ENCODE data around the gene MARK3. TPM values are rescaled to one million over a fixed set of nuclear protein-coding genes. Genes with fewer than 3 reads are reported as not detected.

MARK3 gene
- total RNA-seq, 1 donor from 2014 or later: 124 TPM

DNA sequence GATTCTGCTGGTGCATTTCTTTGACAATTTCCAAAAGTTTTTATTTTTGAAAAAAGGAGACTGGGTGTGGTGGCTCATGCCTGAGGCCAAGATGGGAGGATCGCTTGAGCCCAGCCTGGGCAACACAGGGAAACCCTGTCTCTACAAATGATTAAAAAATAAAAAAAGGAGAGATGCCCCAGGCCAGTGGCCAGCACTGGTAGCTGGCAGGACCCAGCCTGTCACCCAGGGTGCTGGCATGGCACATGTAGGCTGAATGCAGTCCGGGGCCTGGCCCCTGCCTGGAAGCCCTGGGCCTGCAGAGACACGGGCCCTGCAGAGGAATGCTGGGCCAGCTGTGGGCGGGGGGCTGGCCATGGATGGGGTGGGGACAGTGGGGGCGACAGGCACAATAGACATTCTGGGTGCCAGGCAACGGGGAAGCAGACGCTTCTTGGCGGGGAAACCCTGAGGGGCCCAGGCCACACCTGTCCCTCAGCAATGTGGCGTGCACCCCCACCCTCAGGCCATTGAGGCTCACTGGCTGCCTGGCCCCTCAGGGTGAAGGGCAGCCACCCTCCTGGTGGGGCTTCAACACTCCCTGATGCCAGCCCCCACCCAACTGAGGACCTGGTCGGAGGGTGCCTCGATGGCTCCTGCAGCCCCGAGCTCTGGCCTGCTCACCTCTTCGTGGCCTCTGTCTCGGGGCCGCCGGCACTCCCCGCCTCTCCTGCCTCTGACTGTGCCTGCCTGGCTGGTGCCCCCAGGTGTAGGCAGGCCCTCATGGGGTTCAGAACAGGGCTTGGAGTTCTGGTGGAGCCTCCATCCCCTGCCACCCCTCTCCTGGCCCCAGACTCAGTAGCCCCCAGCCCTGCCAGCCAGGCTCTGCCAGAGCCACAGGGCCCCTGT is 155.8 kb downstream of the MARK3 start:
- Histone ChIP-seq H2AFZ (ENCODE audit: low read depth, low read length) (peak overlapping the region; percentile 50), H3K27me3 (ENCODE audit: insufficient read depth, low read length) (no peaks in the 10 kb centered on the region), H4K20me1 (ENCODE audit: insufficient read depth, low read length) (peaks cover 4% of the 10 kb centered on the region), H3K4me2 (ENCODE audit: low read length) (peak overlapping the region; percentile 84), H3K4me3 (ENCODE audit: insufficient read depth, low read depth, low read length) (no peak overlapping the region), H3K4me1 (ENCODE audit: insufficient read depth, low read length) (peaks cover 28% of the 10 kb centered on the region), H3K27ac (ENCODE audit: low read depth, low read length) (peak overlapping the region; percentile 74), H3K9ac (ENCODE audit: low read length) (peak overlapping the region; percentile 68), H3K36me3 (ENCODE audit: insufficient read depth, low read length) (no peaks in the 10 kb centered on the region), H3K79me2 (ENCODE audit: insufficient read depth, low read length) (no peaks in the 10 kb centered on the region), H3K9me3 (ENCODE audit: insufficient read depth, low read depth, low read length) (no peaks in the 10 kb centered on the region)
- DNase-seq (ENCODE audit: low read depth): no peak
- H3K4me1 Mint-ChIP-seq (ENCODE audit: low read depth, unreplicated experiment): peaks cover 7% of the 10 kb centered on the region
- H3K4me3 Mint-ChIP-seq (ENCODE audit: unreplicated experiment): peak overlapping the region; percentile 57
- peaks cover 2% of the 10 kb centered on the region for H3K36me3 Mint-ChIP-seq (ENCODE audit: low read depth, unreplicated experiment)
- TF ChIP-seq, protein P1, sequence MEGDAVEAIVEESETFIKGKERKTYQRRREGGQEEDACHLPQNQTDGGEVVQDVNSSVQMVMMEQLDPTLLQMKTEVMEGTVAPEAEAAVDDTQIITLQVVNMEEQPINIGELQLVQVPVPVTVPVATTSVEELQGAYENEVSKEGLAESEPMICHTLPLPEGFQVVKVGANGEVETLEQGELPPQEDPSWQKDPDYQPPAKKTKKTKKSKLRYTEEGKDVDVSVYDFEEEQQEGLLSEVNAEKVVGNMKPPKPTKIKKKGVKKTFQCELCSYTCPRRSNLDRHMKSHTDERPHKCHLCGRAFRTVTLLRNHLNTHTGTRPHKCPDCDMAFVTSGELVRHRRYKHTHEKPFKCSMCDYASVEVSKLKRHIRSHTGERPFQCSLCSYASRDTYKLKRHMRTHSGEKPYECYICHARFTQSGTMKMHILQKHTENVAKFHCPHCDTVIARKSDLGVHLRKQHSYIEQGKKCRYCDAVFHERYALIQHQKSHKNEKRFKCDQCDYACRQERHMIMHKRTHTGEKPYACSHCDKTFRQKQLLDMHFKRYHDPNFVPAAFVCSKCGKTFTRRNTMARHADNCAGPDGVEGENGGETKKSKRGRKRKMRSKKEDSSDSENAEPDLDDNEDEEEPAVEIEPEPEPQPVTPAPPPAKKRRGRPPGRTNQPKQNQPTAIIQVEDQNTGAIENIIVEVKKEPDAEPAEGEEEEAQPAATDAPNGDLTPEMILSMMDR (IDR thresholded peaks at IDR 0.05; ENCODE audit: insufficient read depth, low read depth, low read length): no peak
- TF ChIP-seq EZH2 (IDR thresholded peaks at IDR 0.05; ENCODE audit: insufficient read depth, low read length): no peak
- peak overlapping the region; percentile 84 for H3K27ac Mint-ChIP-seq (ENCODE audit: unreplicated experiment)
- no peak for FAIRE-seq
- H3K27me3 Mint-ChIP-seq (ENCODE audit: low read depth, unreplicated experiment): no peaks in the 10 kb centered on the region
- no peaks in the 10 kb centered on the region for H3K9me3 Mint-ChIP-seq (ENCODE audit: unreplicated experiment)

DNA sequence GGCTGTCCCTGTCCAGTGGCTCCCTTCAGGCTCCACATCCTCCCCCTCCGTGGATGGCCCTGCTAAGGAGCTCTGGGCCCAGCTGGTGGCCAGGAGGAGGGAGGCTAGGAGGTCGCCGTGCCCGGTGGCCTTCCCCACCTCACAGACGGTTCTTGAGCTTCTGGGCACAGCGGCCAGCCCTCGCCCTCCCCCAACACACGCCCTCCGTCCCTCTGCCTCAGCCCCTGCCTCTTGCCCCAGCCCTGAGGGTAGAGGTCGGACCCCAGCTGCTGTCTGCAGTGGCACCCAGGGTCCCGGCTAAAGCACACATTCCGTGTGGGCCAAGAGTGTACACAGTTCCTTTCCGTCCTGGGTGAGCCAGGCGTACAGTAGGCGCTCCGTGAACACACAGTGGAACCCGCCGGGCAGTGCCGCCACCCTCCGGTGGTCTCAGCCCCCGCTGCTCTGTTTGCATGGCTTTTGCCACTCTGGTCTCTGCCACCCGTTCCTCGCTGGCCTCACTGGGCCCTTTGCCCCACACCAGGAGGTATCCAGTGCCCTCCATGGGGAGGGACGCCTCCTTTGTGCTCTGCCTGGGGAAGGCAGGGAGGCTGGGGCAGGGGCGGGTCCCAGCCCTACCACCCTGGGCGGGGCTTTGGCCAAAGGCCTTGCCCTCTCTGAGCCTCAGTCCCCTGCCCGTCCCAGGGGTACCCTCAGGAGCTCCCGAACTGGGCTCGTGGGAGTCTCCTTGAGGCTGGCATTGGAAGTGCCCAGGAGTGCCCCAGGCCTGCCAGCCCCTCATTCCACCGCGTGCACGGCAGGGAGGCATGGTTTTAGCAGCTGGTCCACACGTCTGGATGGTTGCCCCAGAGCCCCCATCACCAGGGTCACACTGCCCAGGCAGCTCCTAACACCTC is 156.7 kb downstream of the MARK3 start:
- Histone ChIP-seq H3K4me1 (ENCODE audit: insufficient read depth, low read length) (peaks cover 28% of the 10 kb centered on the region), H3K9me3 (ENCODE audit: insufficient read depth, low read depth, low read length) (no peaks in the 10 kb centered on the region), H3K27me3 (ENCODE audit: insufficient read depth, low read length) (no peaks in the 10 kb centered on the region), H3K27ac (ENCODE audit: low read depth, low read length) (peak overlapping the region; percentile 2), H3K9ac (ENCODE audit: low read length) (peak overlapping the region; percentile 26), H2AFZ (ENCODE audit: low read depth, low read length) (peak overlapping the region; percentile 32), H3K4me2 (ENCODE audit: low read length) (peak overlapping the region; percentile 22), H3K4me3 (ENCODE audit: insufficient read depth, low read depth, low read length) (no peak overlapping the region), H3K79me2 (ENCODE audit: insufficient read depth, low read length) (no peaks in the 10 kb centered on the region), H3K36me3 (ENCODE audit: insufficient read depth, low read length) (no peaks in the 10 kb centered on the region), H4K20me1 (ENCODE audit: insufficient read depth, low read length) (peaks cover 7% of the 10 kb centered on the region)
- Mint-ChIP-seq H3K27ac (ENCODE audit: unreplicated experiment) (no peak overlapping the region), H3K4me1 (ENCODE audit: low read depth, unreplicated experiment) (peaks cover 7% of the 10 kb centered on the region), H3K27me3 (ENCODE audit: low read depth, unreplicated experiment) (no peaks in the 10 kb centered on the region), H3K36me3 (ENCODE audit: low read depth, unreplicated experiment) (peaks cover under 1% of the 10 kb centered on the region), H3K4me3 (ENCODE audit: unreplicated experiment) (no peak overlapping the region), H3K9me3 (ENCODE audit: unreplicated experiment) (no peaks in the 10 kb centered on the region)
- TF ChIP-seq, protein P1 (IDR thresholded peaks at IDR 0.05; ENCODE audit: insufficient read depth, low read depth, low read length): no peak
- TF ChIP-seq EZH2 (IDR thresholded peaks at IDR 0.05; ENCODE audit: insufficient read depth, low read length): no peak
- DNase-seq (ENCODE audit: low read depth): no peak
- FAIRE-seq: no peak
